Measurements from ENCODE around the gene TTBK2.

TTBK2 gene

DNA sequence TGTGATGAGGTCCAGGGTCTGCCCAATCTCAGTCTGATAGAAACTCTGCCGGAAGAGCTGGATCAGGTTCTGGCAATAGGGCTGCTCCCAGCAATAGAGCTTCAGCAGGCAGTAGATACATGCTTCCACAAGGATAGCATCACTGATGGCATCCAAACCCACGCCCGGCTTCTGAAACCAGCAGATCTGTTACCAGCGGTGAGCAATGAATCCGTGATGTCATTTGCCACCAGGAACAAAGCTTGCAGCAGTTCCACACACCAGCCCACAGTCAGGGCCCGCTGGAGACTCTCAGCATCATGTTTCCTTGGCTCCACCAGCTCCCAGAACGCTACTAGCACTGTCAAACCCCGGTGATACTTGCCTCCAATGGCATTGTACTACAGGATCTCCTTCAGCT, 19.3 kb upstream of the TTBK2 start:
- Histone ChIP-seq H3K4me3 (ENCODE audit: low read depth in 1 of 2, low read length in 1 of 2) (no peak overlapping the region), H3K27me3 (no peaks in the 10 kb centered on the region), H3K27ac (no peak overlapping the region), H3K36me3 (peaks cover 21% of the 10 kb centered on the region), H3K9me3 (no peaks in the 10 kb centered on the region), H3K4me1 (ENCODE audit: control insufficient read depth in 1 of 2, insufficient read depth in 1 of 2, low read depth in 1 of 2, low read length in 1 of 2) (no peaks in the 10 kb centered on the region)
- TF ChIP-seq CTCF (IDR thresholded peaks at IDR 0.05): no peak

DNA sequence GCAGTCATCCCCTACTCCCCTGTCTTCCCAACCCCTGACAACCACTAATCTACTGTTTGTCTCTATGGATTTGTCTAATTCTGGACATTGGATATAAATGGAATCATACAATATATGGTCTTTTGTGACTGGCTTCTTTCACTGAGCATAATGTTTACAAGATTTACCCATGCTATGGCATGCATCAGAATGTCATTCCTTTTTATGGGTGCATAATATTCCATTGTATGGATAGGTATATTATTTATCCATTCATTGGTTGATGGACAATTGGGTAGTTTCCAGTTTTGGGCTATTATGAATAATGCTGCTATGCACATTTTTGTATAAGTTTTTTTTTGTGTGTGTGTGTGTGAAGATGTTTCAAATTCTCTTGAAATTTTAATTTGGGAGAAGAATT, 16.6 kb upstream of the TTBK2 start:
- H3K27ac ChIP-seq: no peak overlapping the region
- H3K4me3 ChIP-seq (ENCODE audit: low read depth in 1 of 2, low read length in 1 of 2): no peak overlapping the region
- TF ChIP-seq CTCF (IDR thresholded peaks at IDR 0.05): no peak
- H3K4me1 ChIP-seq (ENCODE audit: control insufficient read depth in 1 of 2, insufficient read depth in 1 of 2, low read depth in 1 of 2, low read length in 1 of 2): no peaks in the 10 kb centered on the region
- no peaks in the 10 kb centered on the region for H3K9me3 ChIP-seq
- no peaks in the 10 kb centered on the region for H3K27me3 ChIP-seq
- H3K36me3 ChIP-seq: no peaks in the 10 kb centered on the region

- Histone ChIP-seq H3K9me3 (no peaks in the 10 kb centered on the region), H3K27me3 (no peaks in the 10 kb centered on the region), H3K36me3 (no peaks in the 10 kb centered on the region), H3K27ac (no peak overlapping the region), H3K4me1 (ENCODE audit: control insufficient read depth in 1 of 2, insufficient read depth in 1 of 2, low read depth in 1 of 2, low read length in 1 of 2) (no peaks in the 10 kb centered on the region), H3K4me3 (ENCODE audit: low read depth in 1 of 2, low read length in 1 of 2) (no peak overlapping the region)
- TF ChIP-seq CTCF (IDR thresholded peaks at IDR 0.05): no peak
These were observed 13.5 kb upstream of the TTBK2 start for GRCh38 chr15:42933886-42934667.

DNA sequence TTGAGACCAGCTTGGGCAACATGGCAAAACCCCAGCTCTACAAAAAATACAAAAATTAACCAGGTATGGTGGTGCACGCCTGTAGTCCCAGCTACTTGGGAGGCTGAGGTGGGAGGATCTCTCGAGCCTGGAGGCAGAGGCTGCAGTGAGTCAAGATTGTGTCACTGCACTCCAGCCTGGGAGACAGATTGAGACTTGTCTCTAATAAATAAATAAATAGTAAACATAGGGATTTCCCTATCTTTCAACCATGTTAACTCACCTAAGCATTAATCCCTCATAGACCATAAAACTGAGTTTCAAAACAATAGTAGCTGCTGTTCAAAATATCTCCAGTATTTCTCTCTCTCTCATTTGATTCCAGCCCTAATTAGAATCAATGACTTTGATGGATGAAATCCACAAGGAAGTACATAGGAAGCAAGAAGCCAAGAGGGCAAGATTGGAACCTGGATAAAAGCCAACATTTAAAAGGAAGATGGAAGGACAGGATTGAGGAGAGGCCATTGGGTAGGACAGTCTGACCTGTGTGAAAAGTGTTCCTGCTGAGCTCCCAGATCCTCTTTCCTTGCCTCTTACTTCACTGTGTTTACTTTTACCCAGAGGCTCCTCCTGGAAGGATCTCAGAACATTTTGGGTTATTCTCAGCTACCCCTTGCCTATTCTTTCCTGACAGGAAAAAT, 12.4 kb upstream of the TTBK2 start:
- no peak for TF ChIP-seq CTCF (IDR thresholded peaks at IDR 0.05)
- no peaks in the 10 kb centered on the region for H3K36me3 ChIP-seq
- H3K27ac ChIP-seq: no peak overlapping the region
- H3K9me3 ChIP-seq: no peaks in the 10 kb centered on the region
- H3K4me1 ChIP-seq (ENCODE audit: control insufficient read depth in 1 of 2, insufficient read depth in 1 of 2, low read depth in 1 of 2, low read length in 1 of 2): no peaks in the 10 kb centered on the region
- H3K4me3 ChIP-seq (ENCODE audit: low read depth in 1 of 2, low read length in 1 of 2): no peak overlapping the region
- no peaks in the 10 kb centered on the region for H3K27me3 ChIP-seq

DNA sequence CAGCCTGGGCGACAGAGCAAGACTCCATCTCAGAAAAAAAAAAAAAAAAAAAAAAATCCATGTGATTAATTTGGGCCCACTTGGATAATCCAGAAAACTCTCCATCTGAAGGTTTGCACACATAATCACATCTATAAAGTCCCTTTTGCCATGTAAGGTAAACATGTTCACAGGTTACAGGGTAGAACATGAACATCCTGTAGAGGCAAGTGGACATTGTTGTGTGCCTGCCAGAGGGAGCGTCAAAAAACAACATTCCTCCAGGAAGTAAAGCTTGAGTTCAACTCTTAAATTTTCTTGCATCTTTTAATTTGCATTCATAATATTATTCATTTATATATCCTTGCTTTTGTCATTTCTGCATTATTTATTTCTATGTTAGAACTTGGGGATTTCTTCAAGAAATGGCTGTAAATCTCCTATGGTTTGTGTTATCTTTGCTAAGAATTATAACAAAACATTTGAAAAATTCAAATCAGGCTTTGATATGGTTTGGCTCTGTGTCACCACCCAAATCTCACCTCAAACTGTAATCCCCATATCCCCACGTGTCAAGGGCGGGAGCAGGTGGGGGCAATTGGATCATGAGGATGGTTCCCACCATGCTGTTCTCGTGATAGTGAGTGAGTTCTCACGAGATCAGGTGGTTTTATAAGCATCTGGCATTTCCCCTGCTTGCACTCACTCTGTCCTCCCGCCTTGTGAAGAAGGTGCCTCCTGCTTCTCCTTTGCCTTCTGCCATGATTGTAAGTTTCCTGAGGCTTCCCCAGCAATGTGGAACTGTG, 11.3 kb upstream of the TTBK2 start:
- Histone ChIP-seq H3K27me3 (no peaks in the 10 kb centered on the region), H3K36me3 (no peaks in the 10 kb centered on the region), H3K4me1 (ENCODE audit: control insufficient read depth in 1 of 2, insufficient read depth in 1 of 2, low read depth in 1 of 2, low read length in 1 of 2) (no peaks in the 10 kb centered on the region), H3K27ac (no peak overlapping the region), H3K9me3 (no peaks in the 10 kb centered on the region), H3K4me3 (ENCODE audit: low read depth in 1 of 2, low read length in 1 of 2) (no peak overlapping the region)
- TF ChIP-seq CTCF (IDR thresholded peaks at IDR 0.05): no peak
